ENCODE data around the gene ATP9A.
"Not testable (repeated sequence)": the region's sequence is repeated elsewhere in the genome, so short reads cannot be mapped to it uniquely, and the experiment has no call there.

DNA sequence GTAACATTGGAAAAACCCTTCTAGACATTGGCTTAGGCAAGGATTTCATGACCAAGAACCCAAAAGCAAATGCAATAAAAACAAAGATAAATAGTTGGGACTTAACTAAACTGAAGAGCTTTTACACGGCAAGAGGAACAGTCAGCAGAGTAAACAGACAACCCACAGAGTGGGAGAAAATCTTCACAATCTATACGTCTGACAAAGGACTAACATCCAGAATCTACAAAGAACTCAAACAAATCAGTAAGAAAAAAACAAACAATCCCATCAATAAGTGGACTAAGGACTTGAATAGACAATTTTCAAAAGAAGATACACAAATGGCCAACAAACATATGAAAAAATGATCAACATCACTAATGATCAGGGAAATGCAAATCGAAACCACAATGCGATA lies 45.9 kb downstream of the ATP9A start:
- TF ChIP-seq, protein P1, sequence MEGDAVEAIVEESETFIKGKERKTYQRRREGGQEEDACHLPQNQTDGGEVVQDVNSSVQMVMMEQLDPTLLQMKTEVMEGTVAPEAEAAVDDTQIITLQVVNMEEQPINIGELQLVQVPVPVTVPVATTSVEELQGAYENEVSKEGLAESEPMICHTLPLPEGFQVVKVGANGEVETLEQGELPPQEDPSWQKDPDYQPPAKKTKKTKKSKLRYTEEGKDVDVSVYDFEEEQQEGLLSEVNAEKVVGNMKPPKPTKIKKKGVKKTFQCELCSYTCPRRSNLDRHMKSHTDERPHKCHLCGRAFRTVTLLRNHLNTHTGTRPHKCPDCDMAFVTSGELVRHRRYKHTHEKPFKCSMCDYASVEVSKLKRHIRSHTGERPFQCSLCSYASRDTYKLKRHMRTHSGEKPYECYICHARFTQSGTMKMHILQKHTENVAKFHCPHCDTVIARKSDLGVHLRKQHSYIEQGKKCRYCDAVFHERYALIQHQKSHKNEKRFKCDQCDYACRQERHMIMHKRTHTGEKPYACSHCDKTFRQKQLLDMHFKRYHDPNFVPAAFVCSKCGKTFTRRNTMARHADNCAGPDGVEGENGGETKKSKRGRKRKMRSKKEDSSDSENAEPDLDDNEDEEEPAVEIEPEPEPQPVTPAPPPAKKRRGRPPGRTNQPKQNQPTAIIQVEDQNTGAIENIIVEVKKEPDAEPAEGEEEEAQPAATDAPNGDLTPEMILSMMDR (IDR thresholded peaks at IDR 0.05; ENCODE audit: low read length) = not testable (repeated sequence)
- TF ChIP-seq EZH2 (IDR thresholded peaks at IDR 0.05; ENCODE audit: borderline replicate concordance, low read length) = not testable (repeated sequence)
